HUES6 (cell line): ENCODE results near the gene CCZ1.
"Not testable (repeated sequence)": the region's sequence is repeated elsewhere in the genome, so short reads cannot be mapped to it uniquely, and the experiment has no call there.

Source experiments
- H3K27ac ChIP-seq: 2 replicates; pipeline ENCODE4 v1.7.0; 2013; ENCODE audit warnings: low read depth, mild to moderate bottlenecking, low read length, inconsistent platforms
- H3K27me3 ChIP-seq: 2 replicates; pipeline ENCODE4 v1.6.1; 2013; ENCODE audit warnings: low read length; ENCODE audit not compliant: control insufficient read depth, insufficient read depth
- H3K36me3 ChIP-seq: 2 replicates; pipeline ENCODE4 v1.6.1; 2013; ENCODE audit warnings: low read length; ENCODE audit not compliant: control insufficient read depth, insufficient read depth
- H3K4me1 ChIP-seq: 2 replicates; pipeline ENCODE4 v1.6.1; 2013; ENCODE audit warnings: low read length; ENCODE audit not compliant: control insufficient read depth, insufficient read depth
- H3K4me3 ChIP-seq: 2 replicates; pipeline ENCODE4 v1.5.1; 2013; ENCODE audit warnings: low read depth, low read length
- H3K9ac ChIP-seq: one replicate; pipeline ENCODE4 v1.6.1; 2013; ENCODE audit warnings: mild to moderate bottlenecking, low read length
- H3K9me3 ChIP-seq: 2 replicates; pipeline ENCODE4 v1.6.1; 2013; ENCODE audit warnings: low read depth, low read length; ENCODE audit not compliant: control insufficient read depth, insufficient read depth

The CCZ1 gene

GRCh38 chr7:5870311-5870710 lies 28.2 kb upstream of the CCZ1 start:
- Histone ChIP-seq H3K4me1 (no peaks in the 10 kb centered on the region), H3K36me3 (no peaks in the 10 kb centered on the region), H3K27ac (no peak overlapping the region)

GRCh38 chr7:5872326-5872725 lies 26.2 kb upstream of the CCZ1 start:
- H3K9me3 ChIP-seq: no peaks in the 10 kb centered on the region
- H3K9ac ChIP-seq: no peak overlapping the region
- H3K27ac ChIP-seq: no peak overlapping the region
- H3K36me3 ChIP-seq: no peaks in the 10 kb centered on the region
- no peaks in the 10 kb centered on the region for H3K27me3 ChIP-seq
- H3K4me3 ChIP-seq: no peak overlapping the region
- H3K4me1 ChIP-seq: no peaks in the 10 kb centered on the region

More at GRCh38 chr7:5870311-5870710, 28.2 kb upstream of the CCZ1 start:
- Histone ChIP-seq H3K9me3 (no peaks in the 10 kb centered on the region), H3K9ac (no peak overlapping the region), H3K27me3 (no peaks in the 10 kb centered on the region), H3K4me3 (no peak overlapping the region)

GRCh38 chr7:5879591-5879990 lies 18.9 kb upstream of the CCZ1 start:
- H3K36me3 ChIP-seq, H3K27ac ChIP-seq, H3K4me3 ChIP-seq, H3K9me3 ChIP-seq, H3K9ac ChIP-seq, H3K27me3 ChIP-seq, H3K4me1 ChIP-seq: not testable (repeated sequence)

- H3K27me3 ChIP-seq, H3K27ac ChIP-seq, H3K36me3 ChIP-seq, H3K4me3 ChIP-seq, H3K9ac ChIP-seq, H3K9me3 ChIP-seq, H3K4me1 ChIP-seq: not testable (repeated sequence)
These were observed 18.4 kb upstream of the CCZ1 start for GRCh38 chr7:5880106-5880505.

- not testable (repeated sequence) for H3K27me3 ChIP-seq, H3K36me3 ChIP-seq, H3K4me3 ChIP-seq, H3K9ac ChIP-seq, H3K27ac ChIP-seq, H3K4me1 ChIP-seq, H3K9me3 ChIP-seq
These were observed 14.1 kb upstream of the CCZ1 start for GRCh38 chr7:5884431-5884830.

- H3K4me1 ChIP-seq, H3K27ac ChIP-seq, H3K9ac ChIP-seq, H3K36me3 ChIP-seq, H3K27me3 ChIP-seq, H3K4me3 ChIP-seq, H3K9me3 ChIP-seq: not testable (repeated sequence)
These were observed 10.5 kb upstream of the CCZ1 start for GRCh38 chr7:5888021-5888420.

GRCh38 chr7:5890244-5890643 lies 8.3 kb upstream of the CCZ1 start:
- H3K9me3 ChIP-seq, H3K27me3 ChIP-seq, H3K4me1 ChIP-seq, H3K36me3 ChIP-seq, H3K9ac ChIP-seq, H3K4me3 ChIP-seq, H3K27ac ChIP-seq: not testable (repeated sequence)

GRCh38 chr7:5892498-5892897 lies 6.0 kb upstream of the CCZ1 start:
- Histone ChIP-seq H3K4me3 (no peak overlapping the region), H3K36me3 (no peaks in the 10 kb centered on the region), H3K9me3 (no peaks in the 10 kb centered on the region), H3K9ac (no peak overlapping the region), H3K27ac (no peak overlapping the region), H3K4me1 (no peaks in the 10 kb centered on the region), H3K27me3 (no peaks in the 10 kb centered on the region)

GRCh38 chr7:5897369-5897919 lies 1.1 kb upstream of the CCZ1 start:
- not testable (repeated sequence) for H3K9ac ChIP-seq, H3K4me3 ChIP-seq, H3K9me3 ChIP-seq, H3K36me3 ChIP-seq, H3K27me3 ChIP-seq, H3K27ac ChIP-seq, H3K4me1 ChIP-seq

GRCh38 chr7:5903002-5903401 lies 4.5 kb downstream of the CCZ1 start:
- H3K4me1 ChIP-seq, H3K9ac ChIP-seq, H3K9me3 ChIP-seq, H3K27ac ChIP-seq, H3K27me3 ChIP-seq, H3K4me3 ChIP-seq: not testable (repeated sequence)
- H3K36me3 ChIP-seq: peaks cover 15% of the 10 kb centered on the region

- not testable (repeated sequence) for H3K4me1 ChIP-seq, H3K4me3 ChIP-seq, H3K9ac ChIP-seq, H3K27ac ChIP-seq, H3K9me3 ChIP-seq, H3K27me3 ChIP-seq
- peaks cover 15% of the 10 kb centered on the region for H3K36me3 ChIP-seq
These were observed 6.2 kb downstream of the CCZ1 start for GRCh38 chr7:5904726-5905125.

- H3K4me3 ChIP-seq, H3K27ac ChIP-seq, H3K9ac ChIP-seq, H3K27me3 ChIP-seq, H3K4me1 ChIP-seq, H3K9me3 ChIP-seq: not testable (repeated sequence)
- peaks cover 24% of the 10 kb centered on the region for H3K36me3 ChIP-seq
These were observed 10.3 kb downstream of the CCZ1 start for GRCh38 chr7:5908835-5909234.
